Kidney (tissue), 14 donors: ENCODE measurements around the gene ANXA5. TPM values are rescaled to one million over a fixed set of nuclear protein-coding genes. Genes with fewer than 3 reads are reported as not detected.

ENCODE experiments used
- DNase-seq, 5 donors: peaks; one replicate each; pipeline ENCODE4 v3.0.0-alpha.2; 2013 to 2020
- FAIRE-seq: peaks from 2 replicates; lab custom pipeline; 2012; peaks lifted over from hg19 to GRCh38; lab: Jason Lieb, UNC
- H3K27ac ChIP-seq, 2 donors: one replicate each; pipeline ENCODE4 v1.7.0; 2013; ENCODE audit warnings: low read depth in 2 of 2, low read length in 2 of 2, inconsistent platforms in 1 of 2
- H3K27me3 ChIP-seq: one replicate; pipeline ENCODE4 v1.7.1; 2013; ENCODE audit warnings: low read length, inconsistent platforms; ENCODE audit not compliant: control insufficient read depth, insufficient read depth
- H3K36me3 ChIP-seq, 3 donors: one replicate each; pipeline versions ENCODE4 v1.7.0 to v1.7.1; 2013; ENCODE audit warnings: low read length in 3 of 3, control low read depth in 1 of 3, inconsistent platforms in 1 of 3; ENCODE audit not compliant: insufficient read depth in 3 of 3, control insufficient read depth in 2 of 3
- H3K4me1 ChIP-seq, 3 donors: one replicate each; pipeline versions ENCODE4 v1.7.0 to v1.7.1; 2013; ENCODE audit warnings: low read length in 3 of 3, inconsistent platforms in 1 of 3, low read depth in 1 of 3; ENCODE audit not compliant: control insufficient read depth in 2 of 3, insufficient read depth in 2 of 3
- H3K4me3 ChIP-seq, 3 donors: one replicate each; pipeline versions ENCODE4 v1.7.0 to v1.8.1; 2013; ENCODE audit warnings: low read length in 3 of 3, control low read depth in 1 of 3, inconsistent platforms in 1 of 3
- H3K9ac ChIP-seq, 3 donors: one replicate each; pipeline versions ENCODE4 v1.7.0 to v1.7.1; 2013; ENCODE audit warnings: low read length in 3 of 3, control low read depth in 1 of 3, inconsistent platforms in 1 of 3
- H3K9me3 ChIP-seq, 3 donors: one replicate each; pipeline versions ENCODE4 v1.7.0 to v1.7.1; 2013; ENCODE audit warnings: low read length in 3 of 3, control low read depth in 1 of 3, inconsistent platforms in 1 of 3; ENCODE audit not compliant: control insufficient read depth in 2 of 3, insufficient read depth in 1 of 3
- intact Hi-C: fragments of 100-400 bp; cut with DNase I; formaldehyde crosslinking; loops from one replicate; pipeline ENCODE4 v1.11.1; 2022
- polyA plus RNA-seq: library from polyadenylated mRNA; stranded (reverse); fragments of 350-450 nt; fragmentation: Illumina TruSeq; extraction: RNeasy Lipid Tissue Mini Kit (QIAGEN cat#74804); gene quantifications from one replicate; pipeline ENCODE4 v1.2.3, GENCODE V29; 2014; ENCODE audit warnings: low read depth, low replicate concordance; ENCODE audit not compliant: insufficient read depth
- total RNA-seq: library from RNA; stranded (reverse); fragmentation: NEBNext Ultra II Directional; extraction: Animal tissue kit (Norgen Biotek cat#: 25700); gene quantifications from one replicate; pipeline ENCODE4 v1.2.1, GENCODE V29; 2021
- TF ChIP-seq, protein P1 (sequence below): IDR thresholded peaks from 3 replicates; pipeline ENCODE4 v1.5.1; 2012; ENCODE audit warnings: mild to moderate bottlenecking, moderate library complexity, borderline replicate concordance; ENCODE audit not compliant: insufficient read depth; ENCODE audit errors: extremely low read depth
- donor health status: control.
- donor health status: control.
- donor health status: control.
- donor health status: control.
- donor health status: control.
- donor health status: DM: yes; HTN: yes; CAD: no.
- donor health status: Normal renal cell carcinoma (clear cell type).

ANXA5 gene
- total and polyA plus RNA-seq, 2 donors from 2014 or later, result 248 to 302 TPM

DNA sequence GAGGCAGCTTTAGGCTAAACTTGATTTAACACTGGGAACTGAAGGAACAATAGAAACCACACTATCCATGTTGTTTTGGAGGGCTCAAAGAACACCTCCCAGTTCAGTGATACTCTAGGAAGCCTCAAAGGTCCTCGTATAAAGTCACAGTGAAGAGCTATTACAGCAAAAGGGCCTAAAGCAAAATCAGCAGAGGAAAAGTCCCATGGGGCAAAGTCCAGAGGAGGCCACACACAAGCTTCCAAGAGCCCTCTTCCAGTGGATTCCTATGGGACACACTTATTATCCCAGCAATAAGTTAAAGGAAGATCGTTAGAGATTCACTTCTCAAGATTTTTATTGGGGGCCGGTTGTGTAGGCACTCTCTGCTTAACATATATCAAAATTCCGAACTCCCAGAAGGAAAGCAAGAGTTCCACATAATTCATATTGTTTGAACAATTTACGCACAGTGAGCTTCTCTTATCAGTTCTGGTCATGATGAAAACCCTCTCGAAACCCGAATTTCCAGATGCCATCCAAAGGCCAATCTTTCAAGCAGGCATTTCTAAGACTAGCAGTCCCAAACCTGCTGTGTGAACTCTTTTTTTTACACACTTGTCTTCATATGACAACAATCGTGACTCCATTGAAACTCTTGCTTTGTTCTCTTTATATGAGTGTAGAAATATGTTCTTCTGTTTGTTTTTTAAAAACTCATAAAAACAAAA lies 53.7 kb downstream of the ANXA5 start:
- Histone ChIP-seq H3K27ac (no peak overlapping the region), H3K9ac (no peak overlapping the region), H3K4me3 (no peak overlapping the region), H3K9me3 (no peaks in the 10 kb centered on the region), H3K4me1 (no peaks in the 10 kb centered on the region), H3K36me3 (no peaks in the 10 kb centered on the region), H3K27me3 (no peaks in the 10 kb centered on the region)
- TF ChIP-seq, protein P1, sequence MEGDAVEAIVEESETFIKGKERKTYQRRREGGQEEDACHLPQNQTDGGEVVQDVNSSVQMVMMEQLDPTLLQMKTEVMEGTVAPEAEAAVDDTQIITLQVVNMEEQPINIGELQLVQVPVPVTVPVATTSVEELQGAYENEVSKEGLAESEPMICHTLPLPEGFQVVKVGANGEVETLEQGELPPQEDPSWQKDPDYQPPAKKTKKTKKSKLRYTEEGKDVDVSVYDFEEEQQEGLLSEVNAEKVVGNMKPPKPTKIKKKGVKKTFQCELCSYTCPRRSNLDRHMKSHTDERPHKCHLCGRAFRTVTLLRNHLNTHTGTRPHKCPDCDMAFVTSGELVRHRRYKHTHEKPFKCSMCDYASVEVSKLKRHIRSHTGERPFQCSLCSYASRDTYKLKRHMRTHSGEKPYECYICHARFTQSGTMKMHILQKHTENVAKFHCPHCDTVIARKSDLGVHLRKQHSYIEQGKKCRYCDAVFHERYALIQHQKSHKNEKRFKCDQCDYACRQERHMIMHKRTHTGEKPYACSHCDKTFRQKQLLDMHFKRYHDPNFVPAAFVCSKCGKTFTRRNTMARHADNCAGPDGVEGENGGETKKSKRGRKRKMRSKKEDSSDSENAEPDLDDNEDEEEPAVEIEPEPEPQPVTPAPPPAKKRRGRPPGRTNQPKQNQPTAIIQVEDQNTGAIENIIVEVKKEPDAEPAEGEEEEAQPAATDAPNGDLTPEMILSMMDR, result no peak
- no peak for FAIRE-seq
- DNase-seq, result no peak
- intact Hi-C loops, result no loop called here

DNA sequence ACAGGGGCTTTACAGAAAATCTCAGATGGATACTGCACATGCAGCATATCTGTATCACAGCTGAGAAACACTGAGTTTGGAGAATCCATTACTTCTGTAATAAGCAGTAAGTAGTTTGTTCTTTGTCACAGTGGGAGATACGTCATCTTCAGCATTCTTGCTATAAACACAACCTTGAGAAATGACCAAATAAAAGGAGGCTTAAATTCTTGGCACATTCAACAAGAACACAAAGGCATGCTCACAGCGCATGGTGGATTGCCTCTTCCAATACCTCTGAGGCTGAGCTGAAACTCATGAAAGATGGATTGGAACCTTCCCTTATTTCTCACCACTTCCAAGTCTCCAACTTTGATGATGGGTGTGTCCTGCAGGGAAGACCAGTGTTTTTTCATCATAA lies 54.5 kb downstream of the ANXA5 start:
- no peak for FAIRE-seq

DNA sequence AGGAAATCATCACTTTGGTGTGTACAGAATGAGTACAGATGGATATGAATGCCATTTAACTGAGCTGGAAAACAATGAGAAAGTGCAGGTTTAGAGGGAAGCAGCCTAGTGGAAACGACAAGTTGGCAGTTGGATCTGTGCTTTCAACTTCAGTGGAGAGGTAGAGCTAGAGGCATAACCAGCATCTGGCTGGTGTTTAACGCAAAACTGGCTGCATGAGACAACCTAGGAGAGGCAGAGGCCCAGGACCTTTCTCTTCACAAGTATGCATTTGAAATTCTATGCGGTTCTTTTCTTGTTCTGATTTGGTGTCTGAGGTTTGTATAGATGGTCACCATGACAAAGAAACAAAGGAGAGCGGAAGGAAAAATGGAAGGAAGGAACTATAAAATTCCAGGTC lies 63.1 kb downstream of the ANXA5 start:
- no peaks in the 10 kb centered on the region for H3K4me1 ChIP-seq
- DNase-seq, result no peak
- no peak overlapping the region for H3K9ac ChIP-seq
- H3K9me3 ChIP-seq, result no peaks in the 10 kb centered on the region
- no peak for FAIRE-seq
- H3K4me3 ChIP-seq, result no peak overlapping the region
- intact Hi-C loops, result no loop called here
- no peaks in the 10 kb centered on the region for H3K27me3 ChIP-seq
- TF ChIP-seq, protein P1, result no peak
- H3K36me3 ChIP-seq, result no peaks in the 10 kb centered on the region
- no peak overlapping the region for H3K27ac ChIP-seq

More for the DNA sequence above, 54.5 kb downstream of the ANXA5 start:
- no peaks in the 10 kb centered on the region for H3K4me1 ChIP-seq
- H3K36me3 ChIP-seq, result no peaks in the 10 kb centered on the region
- intact Hi-C loops, result no loop called here
- H3K4me3 ChIP-seq, result no peak overlapping the region
- TF ChIP-seq, protein P1, result no peak
- no peaks in the 10 kb centered on the region for H3K27me3 ChIP-seq
- no peak for DNase-seq
- H3K27ac ChIP-seq, result no peak overlapping the region
- H3K9me3 ChIP-seq, result no peaks in the 10 kb centered on the region
- no peak overlapping the region for H3K9ac ChIP-seq
